Measurements from ENCODE around the gene SLC25A24. TPM values are rescaled to one million over a fixed set of nuclear protein-coding genes. Genes with fewer than 3 reads are reported as not detected.
A peak's percentile ranks its signal among the peaks of the same experiment; 100 is the strongest.

Gene SLC25A24
- total and polyA plus RNA-seq, 2 donors from 2014 or later: 8.9 to 30.2 TPM

DNA sequence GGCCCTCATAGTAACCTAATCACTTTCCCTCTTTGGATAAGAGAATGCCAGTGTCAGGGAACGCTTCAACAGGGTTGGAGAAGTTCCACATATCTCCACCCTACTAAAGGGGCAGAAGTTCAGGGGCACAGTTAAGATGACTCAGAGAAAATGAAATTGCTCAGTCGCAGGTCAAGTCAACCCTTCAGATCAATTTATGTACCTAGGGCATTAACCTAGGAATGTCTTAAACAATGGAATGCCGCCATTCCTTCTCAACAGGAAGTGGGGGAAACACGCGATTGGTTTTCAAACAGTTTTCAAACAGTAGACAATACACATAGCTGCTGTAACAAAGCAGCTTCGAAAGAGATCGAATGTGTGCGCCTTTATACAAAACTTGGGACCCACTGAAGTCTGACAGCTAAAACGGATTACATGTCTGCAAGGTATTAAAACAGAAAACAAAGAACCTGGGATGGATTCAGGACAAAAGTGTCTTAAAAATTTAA, 897 bp downstream of the SLC25A24 start:
- Histone ChIP-seq H3K36me3 (ENCODE audit: control insufficient read depth in 2 of 3, insufficient read depth in 3 of 3, low read length in 3 of 3) (peaks cover 0 to 5% (median 0%) of the 10 kb centered on the region in 3 donors), H3K27ac (ENCODE audit: low read depth in 2 of 2, low read length in 2 of 2) (peak overlapping the region; percentile 83 to 90), H3K4me1 (ENCODE audit: control insufficient read depth in 2 of 3, insufficient read depth in 2 of 3, low read depth in 1 of 3, low read length in 3 of 3) (peaks cover 0 to 8% (median 6%) of the 10 kb centered on the region in 3 donors), H3K9me3 (ENCODE audit: control insufficient read depth in 2 of 3, insufficient read depth in 1 of 3, low read length in 3 of 3) (no peaks in the 10 kb centered on the region), H3K4me3 (ENCODE audit: low read length in 3 of 3) (peak overlapping the region; percentile 62 to 85 (median 77)), H3K27me3 (ENCODE audit: control insufficient read depth, insufficient read depth, low read length) (no peaks in the 10 kb centered on the region), H3K9ac (ENCODE audit: low read length in 3 of 3) (peak overlapping the region; percentile 30 to 73 (median 51))
- peak in 4 of 5 donors; percentile 20 to 71 (median 45) for DNase-seq
- TF ChIP-seq, protein P1, sequence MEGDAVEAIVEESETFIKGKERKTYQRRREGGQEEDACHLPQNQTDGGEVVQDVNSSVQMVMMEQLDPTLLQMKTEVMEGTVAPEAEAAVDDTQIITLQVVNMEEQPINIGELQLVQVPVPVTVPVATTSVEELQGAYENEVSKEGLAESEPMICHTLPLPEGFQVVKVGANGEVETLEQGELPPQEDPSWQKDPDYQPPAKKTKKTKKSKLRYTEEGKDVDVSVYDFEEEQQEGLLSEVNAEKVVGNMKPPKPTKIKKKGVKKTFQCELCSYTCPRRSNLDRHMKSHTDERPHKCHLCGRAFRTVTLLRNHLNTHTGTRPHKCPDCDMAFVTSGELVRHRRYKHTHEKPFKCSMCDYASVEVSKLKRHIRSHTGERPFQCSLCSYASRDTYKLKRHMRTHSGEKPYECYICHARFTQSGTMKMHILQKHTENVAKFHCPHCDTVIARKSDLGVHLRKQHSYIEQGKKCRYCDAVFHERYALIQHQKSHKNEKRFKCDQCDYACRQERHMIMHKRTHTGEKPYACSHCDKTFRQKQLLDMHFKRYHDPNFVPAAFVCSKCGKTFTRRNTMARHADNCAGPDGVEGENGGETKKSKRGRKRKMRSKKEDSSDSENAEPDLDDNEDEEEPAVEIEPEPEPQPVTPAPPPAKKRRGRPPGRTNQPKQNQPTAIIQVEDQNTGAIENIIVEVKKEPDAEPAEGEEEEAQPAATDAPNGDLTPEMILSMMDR (IDR thresholded peaks at IDR 0.05; ENCODE audit: borderline replicate concordance, extremely low read depth, insufficient read depth): no peak
- no peak for FAIRE-seq
- intact Hi-C loops (cut with DNase I): no loop called here

DNA sequence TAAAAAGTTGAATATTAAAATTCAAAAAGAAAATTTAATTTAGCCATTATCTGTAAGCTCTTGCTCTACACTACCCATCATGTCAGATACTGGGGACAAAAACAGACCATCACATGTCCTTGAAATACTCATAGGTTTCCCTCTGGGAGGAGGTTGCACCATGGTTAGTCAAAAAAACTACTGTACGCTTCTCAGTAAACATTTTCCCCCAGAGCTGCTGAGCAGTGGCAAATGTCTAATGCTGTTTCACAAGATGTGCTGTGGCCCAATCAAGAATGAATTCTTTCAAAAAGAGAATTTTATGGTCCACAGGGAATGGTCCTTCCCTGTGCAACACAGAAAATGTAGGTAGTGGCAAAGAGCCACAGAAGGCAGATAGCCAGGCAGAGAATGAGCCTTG, 6.1 kb downstream of the SLC25A24 start:
- Histone ChIP-seq H3K9me3 (ENCODE audit: control insufficient read depth in 2 of 3, insufficient read depth in 1 of 3, low read length in 3 of 3) (no peaks in the 10 kb centered on the region), H3K27ac (ENCODE audit: low read depth in 2 of 2, low read length in 2 of 2) (no peak overlapping the region), H3K27me3 (ENCODE audit: control insufficient read depth, insufficient read depth, low read length) (no peaks in the 10 kb centered on the region), H3K4me1 (ENCODE audit: control insufficient read depth in 2 of 3, insufficient read depth in 2 of 3, low read depth in 1 of 3, low read length in 3 of 3) (peaks cover 0 to 4% (median 0%) of the 10 kb centered on the region in 3 donors), H3K36me3 (ENCODE audit: control insufficient read depth in 2 of 3, insufficient read depth in 3 of 3, low read length in 3 of 3) (peaks cover 0 to 7% (median 2%) of the 10 kb centered on the region in 3 donors), H3K9ac (ENCODE audit: low read length in 3 of 3) (no peak overlapping the region), H3K4me3 (ENCODE audit: low read length in 3 of 3) (no peak overlapping the region)
- intact Hi-C loops (cut with DNase I): no loop called here
- DNase-seq (no peak), FAIRE-seq (no peak)
- TF ChIP-seq, protein P1 (IDR thresholded peaks at IDR 0.05; ENCODE audit: borderline replicate concordance, extremely low read depth, insufficient read depth): no peak

DNA sequence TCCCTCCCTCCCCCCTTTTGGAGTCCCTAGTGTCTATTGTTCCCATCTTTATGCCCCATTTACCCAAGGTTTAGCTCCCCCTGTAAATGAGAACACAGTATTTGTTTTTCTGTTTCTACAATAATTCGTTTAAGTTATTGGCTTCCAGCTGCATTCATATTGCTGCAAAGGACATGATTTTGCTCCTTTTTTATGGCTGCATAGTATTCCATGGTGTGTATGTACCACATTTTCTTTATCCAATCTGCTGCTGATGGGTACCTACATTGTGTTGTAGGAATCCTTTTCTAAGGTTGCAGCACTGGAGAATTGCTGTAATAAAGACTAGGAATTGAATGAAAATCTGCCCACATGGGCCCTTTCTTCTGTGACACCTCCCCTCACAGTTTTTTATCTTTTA, 6.8 kb downstream of the SLC25A24 start:
- FAIRE-seq: no peak
- peaks cover 0 to 7% (median 2%) of the 10 kb centered on the region in 3 donors for H3K36me3 ChIP-seq (ENCODE audit: control insufficient read depth in 2 of 3, insufficient read depth in 3 of 3, low read length in 3 of 3)
- H3K27ac ChIP-seq (ENCODE audit: low read depth in 2 of 2, low read length in 2 of 2): no peak overlapping the region
- TF ChIP-seq, protein P1 (IDR thresholded peaks at IDR 0.05; ENCODE audit: borderline replicate concordance, extremely low read depth, insufficient read depth): no peak
- peaks cover 0 to 2% (median 0%) of the 10 kb centered on the region in 3 donors for H3K4me1 ChIP-seq (ENCODE audit: control insufficient read depth in 2 of 3, insufficient read depth in 2 of 3, low read depth in 1 of 3, low read length in 3 of 3)
- no peak overlapping the region for H3K4me3 ChIP-seq (ENCODE audit: low read length in 3 of 3)
- H3K9ac ChIP-seq (ENCODE audit: low read length in 3 of 3): no peak overlapping the region
- H3K27me3 ChIP-seq (ENCODE audit: control insufficient read depth, insufficient read depth, low read length): no peaks in the 10 kb centered on the region
- no peak for DNase-seq
- H3K9me3 ChIP-seq (ENCODE audit: control insufficient read depth in 2 of 3, insufficient read depth in 1 of 3, low read length in 3 of 3): no peaks in the 10 kb centered on the region
- intact Hi-C loops (cut with DNase I): no loop called here

DNA sequence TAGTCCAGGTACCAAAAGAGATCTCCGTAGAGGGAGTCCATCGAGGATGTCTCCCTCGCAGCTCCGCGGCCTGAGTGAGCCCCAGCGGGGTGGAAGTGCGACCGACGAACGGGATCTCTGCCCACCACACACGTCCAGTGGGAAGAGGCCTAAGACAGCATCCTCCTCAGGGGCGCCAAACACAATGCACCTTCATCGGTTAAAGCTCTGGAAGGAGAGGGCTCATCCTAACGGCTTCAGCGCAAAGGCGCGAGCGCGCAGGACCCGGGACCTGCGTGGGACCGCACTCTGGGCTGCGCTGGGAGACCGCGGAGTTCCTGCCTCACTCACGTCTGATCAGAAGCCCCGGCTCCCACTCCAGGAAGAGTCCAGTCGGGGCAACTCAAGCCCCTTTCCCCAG, 7.6 kb downstream of the SLC25A24 start:
- FAIRE-seq: no peak

More for the DNA sequence above, 7.6 kb downstream of the SLC25A24 start:
- DNase-seq: no peak
- no peaks in the 10 kb centered on the region for H3K9me3 ChIP-seq (ENCODE audit: control insufficient read depth in 2 of 3, insufficient read depth in 1 of 3, low read length in 3 of 3)
- H3K36me3 ChIP-seq (ENCODE audit: control insufficient read depth in 2 of 3, insufficient read depth in 3 of 3, low read length in 3 of 3): peaks cover 0 to 7% (median 2%) of the 10 kb centered on the region in 3 donors
- H3K27me3 ChIP-seq (ENCODE audit: control insufficient read depth, insufficient read depth, low read length): no peaks in the 10 kb centered on the region
- H3K4me3 ChIP-seq (ENCODE audit: low read length in 3 of 3): no peak overlapping the region
- TF ChIP-seq, protein P1 (IDR thresholded peaks at IDR 0.05; ENCODE audit: borderline replicate concordance, extremely low read depth, insufficient read depth): no peak
- no peak overlapping the region for H3K27ac ChIP-seq (ENCODE audit: low read depth in 2 of 2, low read length in 2 of 2)
- peaks cover 0 to 2% (median 0%) of the 10 kb centered on the region in 3 donors for H3K4me1 ChIP-seq (ENCODE audit: control insufficient read depth in 2 of 3, insufficient read depth in 2 of 3, low read depth in 1 of 3, low read length in 3 of 3)
- intact Hi-C loops (cut with DNase I): no loop called here
- no peak overlapping the region for H3K9ac ChIP-seq (ENCODE audit: low read length in 3 of 3)
